GM23338 (cell line): ENCODE results near the gene RHO. TPM values are rescaled to one million over a fixed set of nuclear protein-coding genes. Genes with fewer than 3 reads are reported as not detected.
A peak's percentile ranks its signal among the peaks of the same experiment; 100 is the strongest.

Experiments used
- ATAC-seq: fragments of 200-7000 bp; cut with Tn5 transposase; 3 replicates; pipeline ENCODE4 v1.9.1; 2020
- DNase-seq: peaks from one replicate; pipeline ENCODE4 v3.0.0-alpha.2; 2015; ENCODE audit warnings: low spot score
- H2AFZ ChIP-seq: fragments of 200-600 bp; sonication (generic); 2 replicates; pipeline ENCODE4 v1.8.0; 2016; ENCODE audit warnings: antibody characterized with exemption, mild to moderate bottlenecking, moderate library complexity
- H3F3A ChIP-seq: fragments of 200-600 bp; sonication (generic); replicated peaks from 2 replicates; pipeline ENCODE4 v1.8.0; 2017; ENCODE audit warnings: antibody characterized with exemption, mixed run types, low read depth
- H3K27ac ChIP-seq: fragments of 200-600 bp; sonication (generic); 2 replicates; pipeline ENCODE4 v1.6.1; 2016; ENCODE audit warnings: low read depth
- H3K27me3 ChIP-seq: fragments of 200-600 bp; sonication (generic); 2 replicates; pipeline ENCODE4 v1.8.0; 2016; ENCODE audit warnings: mild to moderate bottlenecking, mixed run types, moderate library complexity; ENCODE audit not compliant: insufficient read depth
- H3K36me3 ChIP-seq: fragments of 200-600 bp; sonication (generic); 2 replicates; pipeline ENCODE4 v1.8.0; 2016; ENCODE audit warnings: mild to moderate bottlenecking; ENCODE audit not compliant: insufficient read depth
- H3K4me1 ChIP-seq: fragments of 200-600 bp; sonication (generic); 2 replicates; pipeline ENCODE4 v1.8.0; 2016; ENCODE audit warnings: mild to moderate bottlenecking, moderate library complexity; ENCODE audit not compliant: insufficient read depth
- H3K4me2 ChIP-seq: fragments of 200-600 bp; sonication (generic); 2 replicates; pipeline ENCODE4 v1.7.1; 2017; ENCODE audit warnings: mixed run types
- H3K4me3 ChIP-seq: fragments of 200-600 bp; sonication (generic); 2 replicates; pipeline ENCODE4 v1.6.1; 2016; ENCODE audit warnings: mixed run types
- H3K79me2 ChIP-seq: fragments of 200-600 bp; sonication (generic); replicated peaks from 2 replicates; pipeline ENCODE4 v1.8.0; 2017; ENCODE audit warnings: mild to moderate bottlenecking; ENCODE audit not compliant: insufficient read depth
- H3K9me2 ChIP-seq: fragments of 200-600 bp; sonication (generic); 2 replicates; pipeline ENCODE4 v1.8.0; 2017; ENCODE audit not compliant: insufficient read depth
- H4K20me1 ChIP-seq: fragments of 200-600 bp; sonication (generic); replicated peaks from 2 replicates; pipeline ENCODE4 v1.8.0; 2017; ENCODE audit warnings: mild to moderate bottlenecking; ENCODE audit not compliant: insufficient read depth
- H3K27ac Mint-ChIP-seq: 2 replicates; pipeline ENCODE4 v1.8.0; 2020; ENCODE audit warnings: inconsistent platforms, mild to moderate bottlenecking, moderate library complexity, mixed read lengths
- H3K27me3 Mint-ChIP-seq: 3 replicates; pipeline ENCODE4 v1.8.0; 2022; ENCODE audit warnings: low read depth, mild to moderate bottlenecking, moderate library complexity, mixed read lengths, inconsistent platforms; ENCODE audit not compliant: insufficient read depth, poor library complexity
- H3K36me3 Mint-ChIP-seq: 3 replicates; pipeline ENCODE4 v1.8.0; 2021; ENCODE audit warnings: low read depth, mild to moderate bottlenecking, inconsistent platforms, moderate library complexity, mixed read lengths
- H3K4me1 Mint-ChIP-seq: 3 replicates; pipeline ENCODE4 v1.8.0; 2020; ENCODE audit warnings: mild to moderate bottlenecking, inconsistent platforms, mixed read lengths
- H3K4me3 Mint-ChIP-seq: 3 replicates; pipeline ENCODE4 v1.8.0; 2021; ENCODE audit warnings: moderate library complexity, mild to moderate bottlenecking, inconsistent platforms, mixed read lengths
- H3K9me3 Mint-ChIP-seq: 3 replicates; pipeline ENCODE4 v1.8.0; 2020; ENCODE audit warnings: moderate library complexity, mild to moderate bottlenecking, inconsistent platforms, mixed read lengths
- CREB1 ChIP-seq: fragments of 250-450 bp; sonication (Bioruptor Pico); IDR thresholded peaks from 2 replicates; pipeline ENCODE4 v1.5.0; 2020; ENCODE audit warnings: low read depth, mild to moderate bottlenecking, moderate library complexity
- EZH2 ChIP-seq: fragments of 200-600 bp; sonication (generic); IDR thresholded peaks from one replicate; pipeline ENCODE4 v1.8.0; 2017; ENCODE audit warnings: antibody characterized with exemption, mild to moderate bottlenecking, low read depth; ENCODE audit not compliant: unreplicated experiment
- EZH2phosphoT487 ChIP-seq: fragments of 200-600 bp; sonication (generic); IDR thresholded peaks from one replicate; pipeline ENCODE4 v1.8.1; 2018; ENCODE audit warnings: antibody characterized with exemption; ENCODE audit not compliant: unreplicated experiment
- JUNB ChIP-seq: IDR thresholded peaks from one replicate; pipeline ENCODE4 v1.6.1; 2016; ENCODE audit warnings: antibody characterized with exemption; ENCODE audit not compliant: unreplicated experiment
- NANOG ChIP-seq: IDR thresholded peaks from 2 replicates; pipeline ENCODE4 v1.6.1; 2016; ENCODE audit warnings: antibody characterized with exemption, borderline replicate concordance
- POLR2AphosphoS5 ChIP-seq: IDR thresholded peaks from 2 replicates; pipeline ENCODE4 v1.6.1; 2016; ENCODE audit warnings: antibody characterized with exemption, low read depth
- STAT1 ChIP-seq: IDR thresholded peaks from one replicate; pipeline ENCODE4 v1.6.1; 2016; ENCODE audit warnings: antibody characterized with exemption; ENCODE audit not compliant: unreplicated experiment
- ZNF114 ChIP-seq: fragments of 250-450 bp; sonication (Bioruptor Pico); IDR thresholded peaks from 2 replicates; pipeline ENCODE4 v1.5.0; 2020; ENCODE audit warnings: mild to moderate bottlenecking, moderate library complexity
- ZNF331 ChIP-seq: fragments of 250-450 bp; sonication (Bioruptor Pico); IDR thresholded peaks from 2 replicates; pipeline ENCODE4 v1.5.0; 2020; ENCODE audit warnings: low read depth, mild to moderate bottlenecking, moderate library complexity
- polyA plus RNA-seq: library from polyadenylated mRNA; unstranded; fragments of >200 nt; fragmentation: Nextera tagmentation; extraction: Ambion mirVana; gene quantifications from 2 replicates; pipeline ENCODE4 v1.2.1, GENCODE V29; 2016
- total RNA-seq: library from RNA; depleted of rRNA; stranded (reverse); fragments of >200 nt; shearing (Covaris generic); gene quantifications from 2 replicates; pipeline ENCODE4 v1.2.3, GENCODE V29; 2014
- TF ChIP-seq, protein P1 (sequence below): IDR thresholded peaks from 2 replicates; pipeline ENCODE4 v1.6.1; 2016; ENCODE audit warnings: antibody characterized with exemption
- TF ChIP-seq, protein P2 (sequence below): IDR thresholded peaks from one replicate; pipeline ENCODE4 v1.6.1; 2018; ENCODE audit warnings: antibody characterized with exemption; ENCODE audit not compliant: unreplicated experiment
- TF ChIP-seq, protein P3 (sequence below), 2 experiments: fragments of 200-600 bp in 1 of 2; sonication (generic) in 1 of 2; conservative IDR thresholded peaks; 2 replicates each; pipeline versions ENCODE4 v1.5.1 to v1.6.1; 2016 to 2017; ENCODE audit warnings: antibody characterized with exemption in 2 of 2, low read depth in 2 of 2, mild to moderate bottlenecking in 2 of 2, moderate library complexity in 1 of 2

RHO gene
- total and polyA plus RNA-seq, 2 experiments from 2014 or later: not detected

DNA sequence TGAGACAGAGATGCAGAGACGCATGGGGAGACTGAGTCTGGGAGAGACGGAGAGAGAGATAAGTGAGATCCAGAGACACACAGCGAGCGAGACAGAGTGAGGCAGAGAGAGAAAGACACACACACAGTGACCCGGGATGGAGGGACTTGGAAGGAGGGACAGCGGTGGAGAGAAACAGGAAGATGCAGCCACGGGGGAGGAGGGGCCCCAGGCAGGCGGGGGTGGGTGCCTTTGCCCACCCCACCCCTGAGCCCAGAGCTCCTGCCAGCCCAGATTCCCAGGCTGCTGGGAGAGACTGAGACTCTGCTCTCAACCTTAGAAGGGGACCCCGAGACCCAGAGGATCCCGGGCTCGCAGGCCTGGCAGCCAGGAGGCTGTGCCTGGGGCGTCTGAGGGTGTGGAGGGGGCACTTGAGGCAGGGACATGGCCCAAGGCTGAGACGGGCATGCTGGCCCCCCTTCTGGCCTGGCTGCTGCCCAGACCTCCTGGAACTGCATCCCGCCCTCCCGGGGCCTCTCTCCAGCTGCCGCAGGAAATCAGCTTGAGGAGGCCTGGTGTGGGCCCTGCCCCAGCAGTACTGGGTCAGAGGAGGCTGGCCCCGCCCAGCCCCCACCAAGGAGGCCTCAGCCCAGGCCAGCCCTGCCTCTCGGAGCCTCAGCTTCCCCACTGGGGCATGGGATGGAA lies 32.6 kb downstream of the RHO start:
- peak; percentile 18 for ATAC-seq

DNA sequence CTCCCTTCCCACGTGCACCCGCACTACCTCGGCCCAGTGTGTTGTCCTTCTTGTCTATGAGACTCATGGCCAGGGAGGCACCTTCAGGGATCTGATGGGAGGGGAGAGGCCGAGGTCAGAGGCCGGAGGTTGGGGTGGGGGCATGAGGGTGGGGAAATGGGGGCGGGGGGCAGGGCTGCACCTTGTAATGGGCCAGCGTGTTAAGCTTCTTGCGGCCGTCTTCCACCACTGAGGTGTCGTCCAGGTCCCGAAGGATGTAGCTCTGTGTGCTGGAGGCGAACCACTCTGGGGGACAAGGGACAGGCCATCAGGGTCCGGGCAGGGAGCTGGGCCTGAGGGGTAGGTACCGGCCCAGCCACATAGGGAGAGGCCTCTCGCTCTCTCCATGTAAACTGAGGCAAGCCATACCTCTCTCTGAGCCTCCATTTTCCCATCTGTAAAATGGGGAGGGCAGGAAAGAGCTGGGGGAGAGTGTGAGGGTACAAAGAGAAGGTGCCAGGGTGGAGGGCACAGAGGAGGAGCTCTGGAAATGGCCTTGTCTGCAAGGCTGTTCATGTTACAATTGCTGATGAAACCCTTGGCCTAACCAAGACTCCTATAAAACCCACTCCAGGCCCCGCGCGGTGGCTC lies 33.3 kb downstream of the RHO start:
- no peak overlapping the region for H3K4me3 ChIP-seq
- peaks cover 22% of the 10 kb centered on the region for H3K4me1 Mint-ChIP-seq
- no peak overlapping the region for H3K27ac Mint-ChIP-seq
- no peaks in the 10 kb centered on the region for H3K27me3 ChIP-seq
- H3F3A ChIP-seq: no peaks in the 10 kb centered on the region
- no peaks in the 10 kb centered on the region for H4K20me1 ChIP-seq
- no peak overlapping the region for H3K4me2 ChIP-seq
- H3K36me3 Mint-ChIP-seq: peaks cover 4% of the 10 kb centered on the region; the same call in 1 of the 3 replicates
- no peaks in the 10 kb centered on the region for H3K79me2 ChIP-seq
- H3K9me3 Mint-ChIP-seq: no peaks in the 10 kb centered on the region
- no peak overlapping the region for H2AFZ ChIP-seq
- TF ChIP-seq, protein P1, sequence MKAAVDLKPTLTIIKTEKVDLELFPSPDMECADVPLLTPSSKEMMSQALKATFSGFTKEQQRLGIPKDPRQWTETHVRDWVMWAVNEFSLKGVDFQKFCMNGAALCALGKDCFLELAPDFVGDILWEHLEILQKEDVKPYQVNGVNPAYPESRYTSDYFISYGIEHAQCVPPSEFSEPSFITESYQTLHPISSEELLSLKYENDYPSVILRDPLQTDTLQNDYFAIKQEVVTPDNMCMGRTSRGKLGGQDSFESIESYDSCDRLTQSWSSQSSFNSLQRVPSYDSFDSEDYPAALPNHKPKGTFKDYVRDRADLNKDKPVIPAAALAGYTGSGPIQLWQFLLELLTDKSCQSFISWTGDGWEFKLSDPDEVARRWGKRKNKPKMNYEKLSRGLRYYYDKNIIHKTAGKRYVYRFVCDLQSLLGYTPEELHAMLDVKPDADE: no peak
- TF ChIP-seq STAT1: no peak
- no peak for TF ChIP-seq POLR2AphosphoS5
- no peak for TF ChIP-seq JUNB
- TF ChIP-seq, protein P2, sequence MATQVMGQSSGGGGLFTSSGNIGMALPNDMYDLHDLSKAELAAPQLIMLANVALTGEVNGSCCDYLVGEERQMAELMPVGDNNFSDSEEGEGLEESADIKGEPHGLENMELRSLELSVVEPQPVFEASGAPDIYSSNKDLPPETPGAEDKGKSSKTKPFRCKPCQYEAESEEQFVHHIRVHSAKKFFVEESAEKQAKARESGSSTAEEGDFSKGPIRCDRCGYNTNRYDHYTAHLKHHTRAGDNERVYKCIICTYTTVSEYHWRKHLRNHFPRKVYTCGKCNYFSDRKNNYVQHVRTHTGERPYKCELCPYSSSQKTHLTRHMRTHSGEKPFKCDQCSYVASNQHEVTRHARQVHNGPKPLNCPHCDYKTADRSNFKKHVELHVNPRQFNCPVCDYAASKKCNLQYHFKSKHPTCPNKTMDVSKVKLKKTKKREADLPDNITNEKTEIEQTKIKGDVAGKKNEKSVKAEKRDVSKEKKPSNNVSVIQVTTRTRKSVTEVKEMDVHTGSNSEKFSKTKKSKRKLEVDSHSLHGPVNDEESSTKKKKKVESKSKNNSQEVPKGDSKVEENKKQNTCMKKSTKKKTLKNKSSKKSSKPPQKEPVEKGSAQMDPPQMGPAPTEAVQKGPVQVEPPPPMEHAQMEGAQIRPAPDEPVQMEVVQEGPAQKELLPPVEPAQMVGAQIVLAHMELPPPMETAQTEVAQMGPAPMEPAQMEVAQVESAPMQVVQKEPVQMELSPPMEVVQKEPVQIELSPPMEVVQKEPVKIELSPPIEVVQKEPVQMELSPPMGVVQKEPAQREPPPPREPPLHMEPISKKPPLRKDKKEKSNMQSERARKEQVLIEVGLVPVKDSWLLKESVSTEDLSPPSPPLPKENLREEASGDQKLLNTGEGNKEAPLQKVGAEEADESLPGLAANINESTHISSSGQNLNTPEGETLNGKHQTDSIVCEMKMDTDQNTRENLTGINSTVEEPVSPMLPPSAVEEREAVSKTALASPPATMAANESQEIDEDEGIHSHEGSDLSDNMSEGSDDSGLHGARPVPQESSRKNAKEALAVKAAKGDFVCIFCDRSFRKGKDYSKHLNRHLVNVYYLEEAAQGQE: no peak
- TF ChIP-seq NANOG: no peak
- TF ChIP-seq CREB1 (CRISPR knock-in tag): no peak
- TF ChIP-seq EZH2phosphoT487: no peak
- TF ChIP-seq EZH2: no peak
- TF ChIP-seq ZNF114 (CRISPR knock-in tag): no peak
- ATAC-seq: no peak
- H3K9me2 ChIP-seq: no peaks in the 10 kb centered on the region
- no peaks in the 10 kb centered on the region for H3K36me3 ChIP-seq
- H3K27me3 Mint-ChIP-seq: peaks cover 10% of the 10 kb centered on the region
- no peak overlapping the region for H3K4me3 Mint-ChIP-seq
- H3K27ac ChIP-seq: no peak overlapping the region
- H3K4me1 ChIP-seq: peaks cover 11% of the 10 kb centered on the region; the same call in 1 of the 2 replicates
- no peak for DNase-seq

More for the DNA sequence above, 32.6 kb downstream of the RHO start:
- TF ChIP-seq, protein P1: no peak
- no peak for TF ChIP-seq EZH2
- TF ChIP-seq JUNB: no peak
- no peak for TF ChIP-seq ZNF331 (CRISPR knock-in tag)
- TF ChIP-seq NANOG: no peak
- no peak for TF ChIP-seq POLR2AphosphoS5
- TF ChIP-seq, protein P3, sequence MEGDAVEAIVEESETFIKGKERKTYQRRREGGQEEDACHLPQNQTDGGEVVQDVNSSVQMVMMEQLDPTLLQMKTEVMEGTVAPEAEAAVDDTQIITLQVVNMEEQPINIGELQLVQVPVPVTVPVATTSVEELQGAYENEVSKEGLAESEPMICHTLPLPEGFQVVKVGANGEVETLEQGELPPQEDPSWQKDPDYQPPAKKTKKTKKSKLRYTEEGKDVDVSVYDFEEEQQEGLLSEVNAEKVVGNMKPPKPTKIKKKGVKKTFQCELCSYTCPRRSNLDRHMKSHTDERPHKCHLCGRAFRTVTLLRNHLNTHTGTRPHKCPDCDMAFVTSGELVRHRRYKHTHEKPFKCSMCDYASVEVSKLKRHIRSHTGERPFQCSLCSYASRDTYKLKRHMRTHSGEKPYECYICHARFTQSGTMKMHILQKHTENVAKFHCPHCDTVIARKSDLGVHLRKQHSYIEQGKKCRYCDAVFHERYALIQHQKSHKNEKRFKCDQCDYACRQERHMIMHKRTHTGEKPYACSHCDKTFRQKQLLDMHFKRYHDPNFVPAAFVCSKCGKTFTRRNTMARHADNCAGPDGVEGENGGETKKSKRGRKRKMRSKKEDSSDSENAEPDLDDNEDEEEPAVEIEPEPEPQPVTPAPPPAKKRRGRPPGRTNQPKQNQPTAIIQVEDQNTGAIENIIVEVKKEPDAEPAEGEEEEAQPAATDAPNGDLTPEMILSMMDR (conservative IDR thresholded peaks at IDR 0.05; ENCODE audit: low read depth in 2 of 2): no peak
- TF ChIP-seq EZH2phosphoT487: no peak
- TF ChIP-seq ZNF114 (CRISPR knock-in tag): no peak
- no peak for TF ChIP-seq CREB1 (CRISPR knock-in tag)
- H3K36me3 ChIP-seq: no peaks in the 10 kb centered on the region
- no peak for DNase-seq
- H4K20me1 ChIP-seq: no peaks in the 10 kb centered on the region
- H2AFZ ChIP-seq: no peak overlapping the region
- H3K4me1 Mint-ChIP-seq: peaks cover 25% of the 10 kb centered on the region
- H3K36me3 Mint-ChIP-seq: peaks cover 4% of the 10 kb centered on the region; the same call in 1 of the 3 replicates
- no peaks in the 10 kb centered on the region for H3K9me3 Mint-ChIP-seq
- no peak overlapping the region for H3K4me3 ChIP-seq
- H3K79me2 ChIP-seq: no peaks in the 10 kb centered on the region
- no peak overlapping the region for H3K4me2 ChIP-seq
- H3F3A ChIP-seq: no peaks in the 10 kb centered on the region
- H3K9me2 ChIP-seq: no peaks in the 10 kb centered on the region
- H3K27ac Mint-ChIP-seq: no peak overlapping the region
- peaks cover 11% of the 10 kb centered on the region; the same call in 1 of the 2 replicates for H3K4me1 ChIP-seq
- no peaks in the 10 kb centered on the region for H3K27me3 ChIP-seq
- peak overlapping the region; percentile 1; the same call in 1 of the 3 replicates for H3K4me3 Mint-ChIP-seq
- H3K27me3 Mint-ChIP-seq: peaks cover 12% of the 10 kb centered on the region
- no peak overlapping the region for H3K27ac ChIP-seq
